NOMO-1 treated with dmso at 0.1 percent for 144 hours (cell line): ENCODE measurements around the gene CNOT10.

ENCODE experiments used
- DNase-seq: peaks from one replicate; lab custom pipeline; 2025; ENCODE audit not compliant: unreplicated experiment; lab: John Stamatoyannopoulos, UW

CNOT10 gene

GRCh38 chr3:32816439-32817256 is 131.7 kb downstream of the CNOT10 start:
- DNase-seq, result no peak

- no peak for DNase-seq
Measured at GRCh38 chr3:32817257-32817557, 132.2 kb downstream of the CNOT10 start.

GRCh38 chr3:32817558-32818228 is 132.7 kb downstream of the CNOT10 start, which contains the start of gene TRIM71:
TRIM71 (plus strand) TSS chr3:32817997; CDS start chr3:32818081, 84 bp downstream.
- no peak for DNase-seq

- no peak for DNase-seq
Measured at GRCh38 chr3:32818229-32818969, 133.4 kb downstream of the CNOT10 start.

GRCh38 chr3:32818970-32819511 is 134.1 kb downstream of the CNOT10 start:
- DNase-seq, result no peak

GRCh38 chr3:32819551-32820348 is 134.8 kb downstream of the CNOT10 start:
- no peak for DNase-seq

- no peak for DNase-seq
Measured at GRCh38 chr3:32820430-32820829, 135.4 kb downstream of the CNOT10 start.

GRCh38 chr3:32820971-32821685 is 136.1 kb downstream of the CNOT10 start:
- no peak for DNase-seq

GRCh38 chr3:32821686-32822296 is 136.8 kb downstream of the CNOT10 start:
- no peak for DNase-seq

GRCh38 chr3:32822609-32823498 is 137.9 kb downstream of the CNOT10 start:
- DNase-seq, result no peak
